22Rv1 (cell line): ENCODE measurements around the gene SEMA5A.

Source experiments
- H3K27ac ChIP-seq: fragments of 450-650 bp; 2 replicates; pipeline ENCODE4 v1.5.1; 2017
- ZFX ChIP-seq: fragments of 450-650 bp; IDR thresholded peaks from 2 replicates; pipeline ENCODE4 v1.6.1; 2017; ENCODE audit warnings: antibody characterized with exemption, borderline replicate concordance
- TF ChIP-seq, protein P1 (sequence below): fragments of 450-650 bp; IDR thresholded peaks from 2 replicates; pipeline ENCODE4 v1.5.1; 2017; ENCODE audit warnings: mild to moderate bottlenecking

SEMA5A gene

DNA sequence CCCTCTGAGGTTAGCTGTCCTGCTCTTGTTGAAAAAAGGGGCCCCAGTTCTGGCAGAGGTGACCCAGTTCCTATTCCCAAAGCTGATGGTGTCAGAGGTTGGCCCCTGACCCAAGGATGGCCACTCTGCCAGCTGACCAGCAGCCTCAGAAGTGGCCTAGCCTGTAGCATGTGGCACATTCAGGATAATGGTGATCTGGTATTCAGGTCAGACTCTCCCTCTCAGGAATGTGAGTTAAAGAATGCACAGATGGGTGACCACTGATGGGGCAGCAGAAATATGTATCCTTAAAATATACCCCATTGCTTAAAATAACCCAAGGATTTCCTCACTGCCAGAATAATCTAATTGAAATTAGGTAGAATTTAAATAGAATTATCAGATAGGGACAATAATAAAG lies 369.2 kb downstream of the SEMA5A start:
- H3K27ac ChIP-seq, result no peak overlapping the region

DNA sequence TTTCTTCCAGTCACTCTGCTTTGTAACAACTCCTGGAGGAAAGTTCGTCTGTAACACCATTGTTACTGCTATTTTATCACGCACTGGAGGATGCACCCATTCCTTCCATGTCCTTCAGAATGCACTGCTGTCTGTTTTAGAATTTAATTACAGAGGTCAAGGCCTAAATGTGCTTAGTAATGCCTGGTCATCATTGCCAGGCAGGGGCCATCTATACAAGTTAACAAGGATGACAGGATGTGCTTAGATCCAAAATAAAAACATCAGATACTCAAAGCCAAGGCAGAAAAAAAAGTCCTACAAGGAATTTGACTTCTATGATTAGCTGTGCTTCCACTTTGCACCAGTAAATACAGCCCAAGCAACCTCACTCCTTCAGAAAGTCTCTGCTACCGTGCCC lies 371.4 kb downstream of the SEMA5A start:
- TF ChIP-seq, protein P1, sequence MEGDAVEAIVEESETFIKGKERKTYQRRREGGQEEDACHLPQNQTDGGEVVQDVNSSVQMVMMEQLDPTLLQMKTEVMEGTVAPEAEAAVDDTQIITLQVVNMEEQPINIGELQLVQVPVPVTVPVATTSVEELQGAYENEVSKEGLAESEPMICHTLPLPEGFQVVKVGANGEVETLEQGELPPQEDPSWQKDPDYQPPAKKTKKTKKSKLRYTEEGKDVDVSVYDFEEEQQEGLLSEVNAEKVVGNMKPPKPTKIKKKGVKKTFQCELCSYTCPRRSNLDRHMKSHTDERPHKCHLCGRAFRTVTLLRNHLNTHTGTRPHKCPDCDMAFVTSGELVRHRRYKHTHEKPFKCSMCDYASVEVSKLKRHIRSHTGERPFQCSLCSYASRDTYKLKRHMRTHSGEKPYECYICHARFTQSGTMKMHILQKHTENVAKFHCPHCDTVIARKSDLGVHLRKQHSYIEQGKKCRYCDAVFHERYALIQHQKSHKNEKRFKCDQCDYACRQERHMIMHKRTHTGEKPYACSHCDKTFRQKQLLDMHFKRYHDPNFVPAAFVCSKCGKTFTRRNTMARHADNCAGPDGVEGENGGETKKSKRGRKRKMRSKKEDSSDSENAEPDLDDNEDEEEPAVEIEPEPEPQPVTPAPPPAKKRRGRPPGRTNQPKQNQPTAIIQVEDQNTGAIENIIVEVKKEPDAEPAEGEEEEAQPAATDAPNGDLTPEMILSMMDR, result no peak
- no peak for TF ChIP-seq ZFX
- no peak overlapping the region for H3K27ac ChIP-seq

More for the DNA sequence above, 369.2 kb downstream of the SEMA5A start:
- TF ChIP-seq ZFX, result no peak
- TF ChIP-seq, protein P1, result no peak

DNA sequence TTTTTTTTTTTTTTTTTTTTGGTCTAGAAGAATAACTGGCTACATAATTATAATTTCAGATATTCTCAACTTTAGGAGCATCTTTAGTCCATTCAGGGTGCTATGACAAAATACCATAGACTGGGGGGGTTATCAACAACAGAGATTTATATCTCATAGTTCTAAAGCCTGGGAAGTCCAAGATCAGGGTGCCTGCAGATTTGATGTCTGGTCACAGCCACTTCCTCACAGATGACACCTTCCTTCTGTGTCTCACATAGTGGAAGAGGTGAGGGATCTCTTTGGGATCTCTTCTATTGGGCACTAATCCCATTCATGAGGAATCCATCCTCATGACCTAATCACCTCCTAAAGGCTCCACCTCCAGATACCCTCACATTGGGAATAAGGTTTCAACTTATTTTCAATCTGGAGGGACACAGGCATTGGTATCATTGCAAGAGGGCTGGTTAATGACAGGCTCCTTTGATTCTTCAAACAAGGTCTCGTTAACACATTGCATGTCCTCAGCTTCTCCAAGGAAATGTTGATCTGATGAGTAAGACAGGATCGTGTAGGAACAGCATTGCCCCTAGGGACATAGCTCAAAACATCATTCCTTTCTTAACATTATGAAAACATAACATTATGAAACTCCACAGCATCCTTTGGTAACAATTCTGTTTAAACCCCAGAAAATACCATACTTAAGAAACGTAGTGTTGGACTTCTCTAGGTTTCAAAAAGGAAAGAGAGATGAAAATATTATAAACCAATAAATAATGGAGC lies 372.4 kb downstream of the SEMA5A start:
- H3K27ac ChIP-seq, result no peak overlapping the region
- no peak for TF ChIP-seq ZFX
- TF ChIP-seq, protein P1, result no peak

DNA sequence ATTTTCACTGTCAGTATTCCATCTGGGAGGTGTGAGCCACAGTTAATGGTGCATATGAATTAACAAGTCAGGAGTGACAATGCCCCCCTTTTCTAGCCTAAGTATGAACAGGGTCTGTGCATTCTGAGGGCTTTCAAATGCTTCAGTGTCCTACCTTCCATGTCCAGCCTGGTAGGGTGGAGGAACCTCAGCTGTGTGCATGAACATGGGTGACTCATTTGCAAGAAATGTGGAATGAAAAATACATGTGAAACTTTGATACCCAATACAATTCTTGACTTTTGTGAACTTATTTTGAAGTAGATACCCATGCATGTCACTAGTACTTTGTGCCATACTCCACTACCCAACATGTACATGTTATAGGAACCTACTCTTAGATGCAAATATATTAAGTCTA lies 375.8 kb downstream of the SEMA5A start:
- no peak overlapping the region for H3K27ac ChIP-seq
- TF ChIP-seq, protein P1, result no peak

DNA sequence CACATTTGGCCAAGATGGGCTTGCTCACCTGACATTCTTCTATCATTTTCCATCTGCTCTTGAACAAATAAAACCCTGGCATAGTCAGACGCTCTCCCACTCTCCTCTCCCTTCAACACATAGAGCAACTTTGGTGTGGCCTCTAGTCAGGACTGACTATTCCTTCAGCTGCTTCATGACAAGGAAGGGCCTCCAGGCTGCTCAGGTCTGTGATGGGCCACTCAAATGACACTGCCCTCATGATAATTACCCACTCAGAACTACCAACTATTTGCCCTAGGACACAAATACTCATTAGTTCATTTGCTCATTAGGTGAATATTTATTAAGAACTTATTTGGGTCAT lies 376.3 kb downstream of the SEMA5A start:
- no peak overlapping the region for H3K27ac ChIP-seq
- TF ChIP-seq ZFX, result no peak
- TF ChIP-seq, protein P1, result no peak

DNA sequence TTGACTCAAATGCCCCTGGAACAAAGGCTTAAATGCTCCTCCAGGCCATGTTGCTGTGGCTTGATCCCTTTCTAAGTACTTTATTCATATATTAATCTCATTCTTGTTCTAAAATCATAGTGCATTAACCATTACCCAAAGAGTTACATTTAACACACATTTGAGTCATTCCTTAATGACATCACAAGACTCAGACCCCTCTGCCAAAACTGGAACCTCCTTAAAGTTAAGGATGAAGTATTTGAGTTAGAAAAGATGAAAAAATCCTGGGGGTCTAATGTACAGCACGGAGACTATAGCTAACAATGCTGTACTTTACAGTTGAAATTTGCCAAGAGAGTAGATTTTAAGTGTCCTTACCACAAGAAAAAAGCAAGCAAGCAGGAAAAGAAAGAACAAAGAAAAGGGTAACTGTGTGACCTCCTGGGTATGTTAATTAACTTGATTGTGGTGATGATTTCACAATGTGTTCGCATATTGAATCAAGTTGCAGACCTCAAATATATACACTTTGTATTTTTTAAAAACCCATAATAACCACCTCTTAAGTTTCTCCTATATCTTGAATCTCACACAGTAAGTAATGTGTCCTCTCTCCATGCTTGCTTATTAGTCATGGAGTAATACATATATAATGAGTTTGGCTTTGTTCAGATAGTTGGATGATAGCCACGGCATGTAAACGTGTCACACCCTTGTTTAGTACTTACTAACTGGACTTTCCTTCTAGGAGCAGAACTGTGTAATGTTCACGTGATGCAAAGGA lies 376.9 kb downstream of the SEMA5A start:
- TF ChIP-seq ZFX, result no peak
- TF ChIP-seq, protein P1, result no peak
- H3K27ac ChIP-seq, result no peak overlapping the region
